ENCODE data around the gene SLCO2B1.

The SLCO2B1 gene

DNA sequence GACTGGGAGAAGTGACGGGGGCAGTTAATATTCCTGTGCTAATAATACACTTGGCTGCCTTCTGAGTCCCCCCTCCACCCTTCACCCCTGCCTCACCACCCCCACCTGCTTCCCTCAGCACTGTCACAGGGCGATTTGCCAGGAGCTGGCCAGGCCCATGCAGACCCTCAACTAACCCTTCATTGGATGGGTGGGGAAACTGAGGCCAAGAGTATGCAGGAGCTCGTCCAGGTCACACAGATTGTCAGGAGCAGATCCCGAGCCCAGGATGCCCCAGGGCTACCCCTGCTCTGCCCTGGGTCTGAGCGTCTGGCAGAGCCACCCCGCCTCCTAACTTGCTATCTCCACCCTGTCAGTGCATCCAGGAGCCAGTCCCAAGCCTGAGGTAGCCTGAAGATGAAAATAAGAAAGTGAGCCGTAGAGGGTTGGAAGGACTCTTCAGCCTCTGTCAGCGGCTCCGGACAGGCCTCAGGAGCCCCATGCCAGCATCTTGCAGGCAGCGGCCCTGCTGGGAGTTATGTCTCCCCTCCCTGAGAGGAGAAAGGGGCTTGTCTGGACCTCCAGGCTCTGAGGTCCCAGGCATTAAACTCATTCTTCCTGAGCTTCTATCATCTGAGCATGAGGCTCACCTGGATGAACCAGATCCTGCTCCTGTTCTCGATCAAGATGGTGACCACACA lies 95.9 kb downstream of the SLCO2B1 start:
- no peak for ATAC-seq (ENCODE audit: low read depth)
- Histone ChIP-seq H3K4me1 (ENCODE audit: insufficient read depth, poor library complexity, severe bottlenecking) (no peaks in the 10 kb centered on the region), H3K27ac (ENCODE audit: poor library complexity, severe bottlenecking) (no peak overlapping the region), H3K36me3 (ENCODE audit: low read depth) (no peaks in the 10 kb centered on the region), H3K4me3 (ENCODE audit: severe bottlenecking) (no peak overlapping the region), H3K27me3 (ENCODE audit: insufficient read depth, poor library complexity, severe bottlenecking) (peaks cover 23% of the 10 kb centered on the region), H3K9me3 (ENCODE audit: severe bottlenecking) (no peaks in the 10 kb centered on the region)
- no peak for TF ChIP-seq CTCF (IDR thresholded peaks at IDR 0.05; ENCODE audit: poor library complexity, severe bottlenecking)
- peak; percentile 19 for DNase-seq (ENCODE audit: low spot score)

GRCh38 chr11:75248924-75249256 lies 98.0 kb downstream of the SLCO2B1 start:
- H3K36me3 ChIP-seq (ENCODE audit: low read depth) = no peaks in the 10 kb centered on the region
- no peaks in the 10 kb centered on the region for H3K9me3 ChIP-seq (ENCODE audit: severe bottlenecking)
- no peak for DNase-seq (ENCODE audit: low spot score)
- no peaks in the 10 kb centered on the region for H3K4me1 ChIP-seq (ENCODE audit: insufficient read depth, poor library complexity, severe bottlenecking)
- peak; percentile 82 for TF ChIP-seq CTCF (IDR thresholded peaks at IDR 0.05; ENCODE audit: poor library complexity, severe bottlenecking)
- H3K27ac ChIP-seq (ENCODE audit: poor library complexity, severe bottlenecking) = no peak overlapping the region
- H3K27me3 ChIP-seq (ENCODE audit: insufficient read depth, poor library complexity, severe bottlenecking) = peaks cover 9% of the 10 kb centered on the region
- no peak overlapping the region for H3K4me3 ChIP-seq (ENCODE audit: severe bottlenecking)
- no peak for ATAC-seq (ENCODE audit: low read depth)

DNA sequence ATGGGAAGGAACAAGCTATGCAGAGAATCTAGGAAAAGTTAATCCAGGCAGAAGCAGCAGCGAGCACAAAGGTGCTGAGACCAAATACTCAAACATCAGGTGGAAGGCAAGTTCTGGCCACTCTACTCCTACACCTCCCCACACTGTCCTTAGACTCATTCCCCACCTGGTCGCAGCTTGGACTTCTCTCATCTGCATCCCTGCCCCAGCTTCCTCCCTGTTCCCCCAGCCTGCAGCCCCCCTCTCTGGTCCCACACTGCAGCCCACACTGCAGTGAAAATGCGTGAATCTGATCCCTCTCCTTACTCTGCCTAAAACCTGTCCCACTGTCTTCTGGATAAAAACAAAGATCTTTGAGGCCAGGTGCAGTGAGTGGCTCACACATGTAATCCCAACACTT lies 98.8 kb downstream of the SLCO2B1 start:
- no peak for ATAC-seq (ENCODE audit: low read depth)
- no peaks in the 10 kb centered on the region for H3K4me1 ChIP-seq (ENCODE audit: insufficient read depth, poor library complexity, severe bottlenecking)

DNA sequence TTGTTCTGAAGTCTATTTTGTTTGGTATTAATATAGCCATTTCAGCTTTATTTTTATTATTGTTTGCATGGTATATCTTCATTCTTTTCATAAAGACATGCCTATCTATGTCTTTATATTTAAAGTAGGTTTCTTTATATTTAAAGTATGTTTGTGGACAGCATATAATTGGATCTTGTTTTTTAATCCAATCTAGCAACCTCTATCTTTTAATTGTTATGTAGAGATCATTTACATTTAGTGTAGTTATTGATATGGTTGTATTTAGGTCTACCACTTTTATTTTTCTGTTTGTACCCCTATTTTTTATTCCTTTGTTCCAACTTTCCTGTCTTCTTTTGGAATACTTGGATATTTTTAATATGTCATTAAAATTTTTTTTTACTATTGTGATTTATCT lies 103.4 kb downstream of the SLCO2B1 start:
- Histone ChIP-seq H3K4me1 (ENCODE audit: insufficient read depth, poor library complexity, severe bottlenecking) (no peaks in the 10 kb centered on the region), H3K27ac (ENCODE audit: poor library complexity, severe bottlenecking) (no peak overlapping the region), H3K36me3 (ENCODE audit: low read depth) (no peaks in the 10 kb centered on the region), H3K9me3 (ENCODE audit: severe bottlenecking) (no peaks in the 10 kb centered on the region), H3K4me3 (ENCODE audit: severe bottlenecking) (no peak overlapping the region), H3K27me3 (ENCODE audit: insufficient read depth, poor library complexity, severe bottlenecking) (no peaks in the 10 kb centered on the region)
- TF ChIP-seq CTCF (IDR thresholded peaks at IDR 0.05; ENCODE audit: poor library complexity, severe bottlenecking) = no peak
- ATAC-seq (ENCODE audit: low read depth) = no peak
- DNase-seq (ENCODE audit: low spot score) = no peak

More for the DNA sequence above, 98.8 kb downstream of the SLCO2B1 start:
- TF ChIP-seq CTCF (IDR thresholded peaks at IDR 0.05; ENCODE audit: poor library complexity, severe bottlenecking) = no peak
- peak; percentile 6 for DNase-seq (ENCODE audit: low spot score)
- H3K4me3 ChIP-seq (ENCODE audit: severe bottlenecking) = no peak overlapping the region
- no peaks in the 10 kb centered on the region for H3K9me3 ChIP-seq (ENCODE audit: severe bottlenecking)
- H3K27me3 ChIP-seq (ENCODE audit: insufficient read depth, poor library complexity, severe bottlenecking) = peaks cover under 1% of the 10 kb centered on the region
- H3K36me3 ChIP-seq (ENCODE audit: low read depth) = no peaks in the 10 kb centered on the region
- no peak overlapping the region for H3K27ac ChIP-seq (ENCODE audit: poor library complexity, severe bottlenecking)
